MG63 (cell line): ENCODE measurements around the gene PLXDC1. TPM values are rescaled to one million over a fixed set of nuclear protein-coding genes. Genes with fewer than 3 reads are reported as not detected.

Experiments
- DNase-seq: peaks from one replicate; pipeline ENCODE4 v3.0.0-alpha.2; 2020
- H3K27me3 ChIP-seq: fragments of 250-450 bp; sonication (Bioruptor Pico); 2 replicates; pipeline ENCODE4 v1.5.1; 2020; ENCODE audit warnings: mild to moderate bottlenecking, moderate library complexity
- H3K36me3 ChIP-seq: fragments of 250-450 bp; sonication (Bioruptor Pico); 2 replicates; pipeline ENCODE4 v1.5.1; 2020; ENCODE audit warnings: mild to moderate bottlenecking, moderate library complexity
- H3K4me3 ChIP-seq: fragments of 250-450 bp; sonication (Bioruptor Pico); 2 replicates; pipeline ENCODE4 v1.5.1; 2020; ENCODE audit warnings: mild to moderate bottlenecking, moderate library complexity
- H3K9me3 ChIP-seq: fragments of 250-450 bp; sonication (Bioruptor Pico); 2 replicates; pipeline ENCODE4 v1.5.1; 2020; ENCODE audit warnings: mild to moderate bottlenecking, moderate library complexity
- total RNA-seq: library from RNA; depleted of rRNA; stranded (reverse); fragments of >200 nt; shearing (Covaris generic); gene quantifications from 2 replicates; pipeline ENCODE4 v1.2.3, GENCODE V29; 2014; ENCODE audit warnings: low replicate concordance

The PLXDC1 gene
- total RNA-seq, 1 experiment from 2014 or later = not detected

- H3K4me3 ChIP-seq = no peak overlapping the region
- H3K36me3 ChIP-seq = no peaks in the 10 kb centered on the region
- no peak for DNase-seq
Observed at GRCh38 chr17:39098588-39098987, 52.8 kb downstream of the PLXDC1 start.

DNA sequence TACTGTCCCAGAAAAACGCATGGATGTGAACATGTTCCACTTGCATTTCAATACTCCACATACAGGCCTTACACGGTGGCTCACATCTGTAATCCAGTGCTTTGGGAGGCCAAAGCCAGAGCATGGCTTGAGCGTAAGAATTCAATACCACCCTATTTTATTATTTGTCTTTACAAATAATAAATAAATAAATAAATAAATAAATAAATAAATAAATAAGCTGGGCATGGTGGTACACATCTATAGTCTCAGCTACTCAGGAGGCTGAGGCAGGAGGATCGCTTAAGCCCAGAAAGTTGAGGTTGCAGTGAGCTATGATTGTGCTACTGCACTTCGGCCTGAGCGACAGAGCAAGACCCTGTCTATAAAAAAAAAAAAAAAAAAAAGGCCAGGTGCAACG lies 53.9 kb downstream of the PLXDC1 start:
- H3K4me3 ChIP-seq = no peak overlapping the region
- no peak for DNase-seq
- H3K36me3 ChIP-seq = no peaks in the 10 kb centered on the region
- H3K27me3 ChIP-seq = no peaks in the 10 kb centered on the region; the same call in 1 of the 2 replicates
- no peaks in the 10 kb centered on the region for H3K9me3 ChIP-seq

More at GRCh38 chr17:39098588-39098987, 52.8 kb downstream of the PLXDC1 start:
- Histone ChIP-seq H3K27me3 (no peaks in the 10 kb centered on the region; the same call in 1 of the 2 replicates), H3K9me3 (no peaks in the 10 kb centered on the region)

- no peak for DNase-seq
- H3K27me3 ChIP-seq = no peaks in the 10 kb centered on the region; the same call in 1 of the 2 replicates
Observed at GRCh38 chr17:39097150-39097519, 54.3 kb downstream of the PLXDC1 start.

GRCh38 chr17:39096508-39097149 lies 54.8 kb downstream of the PLXDC1 start:
- Histone ChIP-seq H3K9me3 (no peaks in the 10 kb centered on the region), H3K4me3 (no peak overlapping the region), H3K36me3 (no peaks in the 10 kb centered on the region), H3K27me3 (no peaks in the 10 kb centered on the region; the same call in 1 of the 2 replicates)
- DNase-seq = no peak

More at GRCh38 chr17:39097150-39097519, 54.3 kb downstream of the PLXDC1 start:
- no peak overlapping the region for H3K4me3 ChIP-seq
- H3K9me3 ChIP-seq = no peaks in the 10 kb centered on the region
- no peaks in the 10 kb centered on the region for H3K36me3 ChIP-seq

DNA sequence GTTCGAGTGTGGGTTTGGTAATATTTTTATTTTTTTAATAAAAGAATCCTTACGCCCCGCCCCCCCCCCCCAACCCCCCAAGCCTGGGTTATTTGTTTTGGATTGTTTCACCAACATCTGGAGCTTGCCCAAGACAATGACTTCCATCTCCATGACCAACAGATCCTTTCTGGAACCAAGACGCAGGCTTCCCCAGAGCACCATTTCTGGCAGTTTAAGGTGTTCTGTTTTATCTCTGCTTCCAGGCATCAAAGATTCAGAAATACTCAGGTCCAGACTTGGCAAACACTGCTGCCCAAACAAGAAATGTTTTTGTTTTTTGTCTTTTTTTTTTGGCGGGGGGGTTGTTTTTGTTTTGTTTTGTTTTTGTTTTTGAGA lies 56.1 kb downstream of the PLXDC1 start:
- Histone ChIP-seq H3K36me3 (no peaks in the 10 kb centered on the region), H3K27me3 (no peaks in the 10 kb centered on the region; the same call in 1 of the 2 replicates), H3K4me3 (no peak overlapping the region), H3K9me3 (no peaks in the 10 kb centered on the region)
- DNase-seq = no peak

- no peaks in the 10 kb centered on the region; the same call in 1 of the 2 replicates for H3K27me3 ChIP-seq
- H3K4me3 ChIP-seq = no peak overlapping the region
- H3K36me3 ChIP-seq = no peaks in the 10 kb centered on the region
- H3K9me3 ChIP-seq = no peaks in the 10 kb centered on the region
- no peak for DNase-seq
Observed at GRCh38 chr17:39094607-39095308, 56.7 kb downstream of the PLXDC1 start.

DNA sequence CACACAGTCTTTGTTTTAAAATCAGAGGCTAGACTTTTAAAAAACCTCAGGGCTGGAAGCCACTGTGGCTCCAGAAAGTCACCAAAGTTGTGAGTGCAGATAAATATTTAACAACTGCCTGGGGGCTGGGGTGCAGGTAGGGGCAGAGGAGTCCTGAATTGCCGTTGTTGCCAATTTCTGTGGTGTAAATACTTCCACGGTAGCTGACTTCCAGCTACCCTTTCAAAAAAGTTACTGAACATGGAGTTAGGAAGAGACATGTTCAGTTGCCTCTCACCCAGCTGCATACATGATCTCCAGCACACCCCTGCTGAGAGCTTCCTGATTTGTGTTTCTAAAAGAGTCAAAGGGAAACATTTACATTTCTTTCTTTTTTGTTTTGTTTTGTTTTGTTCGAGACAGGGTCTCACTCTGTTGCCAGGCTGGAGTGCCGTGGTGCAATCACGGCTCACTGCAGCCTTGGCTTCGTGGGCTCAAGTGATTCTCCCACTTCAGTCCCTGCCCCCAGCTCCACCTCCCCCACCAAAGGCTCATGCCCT lies 58.7 kb downstream of the PLXDC1 start:
- H3K4me3 ChIP-seq = no peak overlapping the region

DNA sequence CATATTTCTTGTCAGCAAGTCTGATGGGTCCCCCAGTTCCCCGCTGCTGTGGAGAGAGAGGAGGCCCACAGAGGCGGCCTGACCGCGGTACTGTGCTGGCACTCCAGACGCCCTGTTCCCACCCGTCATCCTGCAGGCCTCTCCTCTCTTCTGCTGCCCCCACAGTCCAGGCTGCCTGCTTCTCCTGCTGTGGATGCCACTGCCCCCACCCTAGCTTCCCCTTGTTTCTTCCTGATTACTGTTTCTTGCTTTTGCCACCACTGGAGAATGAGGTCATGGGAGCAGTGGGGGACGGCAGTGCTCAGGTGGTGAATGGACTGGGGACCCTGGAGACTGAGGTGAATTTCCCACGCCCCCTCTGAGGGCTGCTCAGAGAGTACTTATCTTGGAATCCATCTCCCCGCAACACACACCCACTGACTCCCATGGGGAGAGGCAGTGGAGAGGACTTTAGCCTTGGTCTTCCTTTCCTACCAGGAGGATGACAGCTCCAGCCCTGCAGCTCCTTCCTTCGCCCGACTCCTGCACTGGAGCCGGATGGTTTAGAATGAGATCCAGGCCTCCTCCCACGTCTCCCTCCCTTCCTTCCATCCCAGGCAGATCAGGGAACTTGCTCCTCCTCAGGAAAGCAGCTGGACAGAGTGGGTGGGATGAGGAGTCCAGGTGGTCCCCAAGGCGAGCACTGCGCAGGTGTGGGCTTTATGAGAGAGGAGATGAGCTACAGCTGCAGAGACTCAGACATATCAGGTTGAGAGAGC lies 60.4 kb downstream of the PLXDC1 start:
- H3K27me3 ChIP-seq = no peaks in the 10 kb centered on the region; the same call in 1 of the 2 replicates
- no peaks in the 10 kb centered on the region for H3K36me3 ChIP-seq
- H3K4me3 ChIP-seq = no peak overlapping the region
- no peaks in the 10 kb centered on the region for H3K9me3 ChIP-seq
- no peak for DNase-seq

More for the DNA sequence above, 58.7 kb downstream of the PLXDC1 start:
- H3K27me3 ChIP-seq = no peaks in the 10 kb centered on the region
- DNase-seq = no peak
- no peaks in the 10 kb centered on the region for H3K9me3 ChIP-seq
- H3K36me3 ChIP-seq = no peaks in the 10 kb centered on the region

DNA sequence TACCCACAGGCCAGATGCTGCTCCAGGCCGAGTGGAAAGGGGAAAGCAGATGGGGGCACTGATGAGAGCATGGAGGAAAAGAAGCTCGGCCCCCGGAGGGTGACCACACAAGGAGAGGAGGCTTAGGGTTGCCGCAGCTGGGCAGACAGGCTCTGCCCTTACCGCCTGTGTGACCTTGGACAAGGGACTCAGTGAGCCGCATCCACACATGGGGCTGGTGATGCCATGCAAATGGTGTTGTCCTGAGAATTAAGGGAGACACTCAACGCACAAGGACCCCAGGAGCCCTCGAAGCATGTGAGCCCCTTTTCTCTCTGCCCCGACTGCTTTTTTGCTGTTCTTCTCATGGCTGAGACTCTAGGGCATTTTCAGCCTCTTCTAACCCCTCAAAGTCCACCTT lies 61.0 kb downstream of the PLXDC1 start:
- DNase-seq = no peak
- Histone ChIP-seq H3K36me3 (no peaks in the 10 kb centered on the region), H3K27me3 (no peaks in the 10 kb centered on the region; the same call in 1 of the 2 replicates), H3K9me3 (no peaks in the 10 kb centered on the region), H3K4me3 (no peak overlapping the region)

GRCh38 chr17:39084558-39084957 lies 66.9 kb downstream of the PLXDC1 start:
- DNase-seq = no peak
- Histone ChIP-seq H3K4me3 (no peak overlapping the region), H3K36me3 (no peaks in the 10 kb centered on the region), H3K27me3 (no peaks in the 10 kb centered on the region; the same call in 1 of the 2 replicates), H3K9me3 (no peaks in the 10 kb centered on the region)

GRCh38 chr17:39083270-39083669 lies 68.2 kb downstream of the PLXDC1 start:
- no peak overlapping the region for H3K4me3 ChIP-seq
- H3K36me3 ChIP-seq = no peaks in the 10 kb centered on the region
- H3K27me3 ChIP-seq = no peaks in the 10 kb centered on the region; the same call in 1 of the 2 replicates
- no peak for DNase-seq
- no peaks in the 10 kb centered on the region for H3K9me3 ChIP-seq

DNA sequence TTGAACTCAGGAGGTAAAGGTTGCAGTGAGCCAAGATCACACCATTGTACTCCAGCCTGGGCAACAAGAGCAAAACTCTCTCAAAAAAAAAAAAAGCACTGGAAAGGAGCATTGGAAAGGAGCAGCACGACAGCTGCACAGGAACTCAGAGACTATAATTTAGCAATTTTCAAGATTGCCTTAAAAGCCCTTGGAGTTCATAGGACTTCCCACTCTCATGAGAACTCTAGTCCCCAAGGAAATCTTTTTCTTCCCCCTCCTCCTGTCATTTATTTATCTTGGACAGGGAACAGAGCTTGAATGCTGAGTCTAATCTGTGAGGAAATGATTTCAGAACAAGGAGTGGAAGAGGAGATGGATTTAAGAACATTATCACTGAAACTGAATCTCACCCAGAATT lies 69.0 kb downstream of the PLXDC1 start:
- no peak for DNase-seq
- Histone ChIP-seq H3K9me3 (no peaks in the 10 kb centered on the region), H3K4me3 (no peak overlapping the region), H3K36me3 (no peaks in the 10 kb centered on the region), H3K27me3 (no peaks in the 10 kb centered on the region; the same call in 1 of the 2 replicates)

- no peak overlapping the region for H3K4me3 ChIP-seq
- no peaks in the 10 kb centered on the region for H3K9me3 ChIP-seq
- H3K36me3 ChIP-seq = no peaks in the 10 kb centered on the region
- DNase-seq = no peak
- H3K27me3 ChIP-seq = no peaks in the 10 kb centered on the region; the same call in 1 of the 2 replicates
Observed at GRCh38 chr17:39081851-39082250, 69.6 kb downstream of the PLXDC1 start.

DNA sequence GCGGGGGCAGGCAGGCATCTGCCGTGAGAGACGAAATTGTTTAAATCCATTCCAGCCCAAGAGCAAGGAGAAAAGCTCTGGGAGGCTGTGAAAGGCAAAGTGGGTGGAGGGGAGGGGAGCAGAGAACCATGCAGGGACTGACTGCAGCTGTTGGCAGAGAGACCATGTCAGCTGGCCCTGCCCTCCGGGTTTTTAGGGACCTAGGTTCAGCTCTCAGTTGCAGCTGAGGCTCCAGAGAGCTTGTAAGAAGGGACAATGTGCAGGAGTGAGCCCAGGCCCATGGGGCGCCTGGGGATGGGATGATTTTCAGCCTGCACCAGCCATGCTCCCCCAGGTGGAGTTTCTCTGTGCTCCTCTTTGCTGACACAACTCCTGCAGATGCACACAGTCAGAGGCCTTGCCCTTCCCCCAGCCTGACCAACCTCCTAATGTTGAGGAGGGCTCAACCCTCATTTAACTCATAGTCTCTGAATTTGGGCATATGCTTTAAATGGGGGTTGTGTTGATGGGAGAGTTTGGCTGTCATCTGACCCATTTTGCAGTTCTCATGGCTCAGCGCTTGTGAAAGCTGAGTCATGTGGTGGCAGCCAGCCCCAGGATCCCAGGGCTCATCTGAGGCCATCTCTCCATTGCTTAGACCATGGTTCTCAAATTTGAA lies 70.9 kb downstream of the PLXDC1 start:
- no peak overlapping the region for H3K4me3 ChIP-seq
- no peaks in the 10 kb centered on the region for H3K9me3 ChIP-seq
- DNase-seq = peak; percentile 75
- H3K36me3 ChIP-seq = no peaks in the 10 kb centered on the region
- no peaks in the 10 kb centered on the region; the same call in 1 of the 2 replicates for H3K27me3 ChIP-seq

- no peak overlapping the region for H3K4me3 ChIP-seq
- no peaks in the 10 kb centered on the region for H3K9me3 ChIP-seq
- peaks cover 1% of the 10 kb centered on the region; the same call in 1 of the 2 replicates for H3K27me3 ChIP-seq
- H3K36me3 ChIP-seq = no peaks in the 10 kb centered on the region
- no peak for DNase-seq
Observed at GRCh38 chr17:39079836-39080235, 71.6 kb downstream of the PLXDC1 start.

DNA sequence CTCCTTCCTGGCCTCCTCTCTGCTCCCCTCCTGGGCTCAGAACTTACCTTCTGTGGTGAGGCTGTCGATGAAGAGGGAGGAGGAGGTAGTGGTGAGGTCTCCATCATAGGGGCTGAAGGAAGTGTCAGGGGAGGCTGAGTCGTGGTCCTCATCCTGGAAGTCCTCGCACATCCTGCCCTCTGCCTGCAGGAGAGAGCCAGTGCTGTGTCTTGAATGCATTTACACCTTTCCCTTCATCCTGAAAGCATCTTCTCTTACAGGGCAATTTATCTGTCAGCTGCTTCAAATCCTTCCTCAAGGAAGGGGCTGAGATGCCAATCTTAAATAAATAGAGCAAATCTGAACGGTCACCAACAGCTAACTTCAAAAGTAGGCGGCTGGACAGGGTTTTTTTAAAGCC lies 73.6 kb downstream of the PLXDC1 start:
- H3K27me3 ChIP-seq = 0 out of 2 replicates have a peak, but pooled peaks cover 5% of the 10 kb centered on the region
- H3K9me3 ChIP-seq = no peaks in the 10 kb centered on the region
- no peak overlapping the region for H3K4me3 ChIP-seq
- no peaks in the 10 kb centered on the region for H3K36me3 ChIP-seq
- no peak for DNase-seq
